ENCODE data around the gene C9. TPM values are rescaled to one million over a fixed set of nuclear protein-coding genes. Genes with fewer than 3 reads are reported as not detected.

C9 gene
- total RNA-seq: not detected in 2 replicates

GRCh38 chr5:39364367-39364766, at the start of gene C9:
TSS of gene C9 (minus strand) at chr5:39364495. CDS start at chr5:39364464, 31 bp downstream.

Other genes with a start within 250 kb of the C9 start
- under 0.01 TPM in 2 replicates for gene FYB1, start 144.9 kb downstream of the C9 start, total RNA-seq
- gene DAB2, start 60.5 kb upstream of the C9 start, total RNA-seq: 59.8 and 130 TPM in 2 replicates